Stomach (tissue), 4 donors: Measurements from ENCODE around the gene SYT7.

ENCODE experiments used
- POLR2A ChIP-seq, 4 donors: fragments of 450-650 bp; IDR thresholded peaks; one replicate each; pipeline ENCODE4 v1.6.1; 2016; ENCODE audit warnings: antibody characterized with exemption in 4 of 4, control low read depth in 2 of 4, mild to moderate bottlenecking in 1 of 4, moderate library complexity in 1 of 4
- TF ChIP-seq, protein P1 (sequence below), 7 experiments: fragments of 450-650 bp in 4 of 7; fragments of 200-600 bp in 3 of 7; sonication (generic) in 3 of 7; IDR thresholded peaks; one replicate each; pipeline ENCODE4 v1.5.1; 2016 to 2019; ENCODE audit warnings: antibody characterized with exemption in 7 of 7, control low read depth in 2 of 7, mild to moderate bottlenecking in 1 of 7

DNA sequence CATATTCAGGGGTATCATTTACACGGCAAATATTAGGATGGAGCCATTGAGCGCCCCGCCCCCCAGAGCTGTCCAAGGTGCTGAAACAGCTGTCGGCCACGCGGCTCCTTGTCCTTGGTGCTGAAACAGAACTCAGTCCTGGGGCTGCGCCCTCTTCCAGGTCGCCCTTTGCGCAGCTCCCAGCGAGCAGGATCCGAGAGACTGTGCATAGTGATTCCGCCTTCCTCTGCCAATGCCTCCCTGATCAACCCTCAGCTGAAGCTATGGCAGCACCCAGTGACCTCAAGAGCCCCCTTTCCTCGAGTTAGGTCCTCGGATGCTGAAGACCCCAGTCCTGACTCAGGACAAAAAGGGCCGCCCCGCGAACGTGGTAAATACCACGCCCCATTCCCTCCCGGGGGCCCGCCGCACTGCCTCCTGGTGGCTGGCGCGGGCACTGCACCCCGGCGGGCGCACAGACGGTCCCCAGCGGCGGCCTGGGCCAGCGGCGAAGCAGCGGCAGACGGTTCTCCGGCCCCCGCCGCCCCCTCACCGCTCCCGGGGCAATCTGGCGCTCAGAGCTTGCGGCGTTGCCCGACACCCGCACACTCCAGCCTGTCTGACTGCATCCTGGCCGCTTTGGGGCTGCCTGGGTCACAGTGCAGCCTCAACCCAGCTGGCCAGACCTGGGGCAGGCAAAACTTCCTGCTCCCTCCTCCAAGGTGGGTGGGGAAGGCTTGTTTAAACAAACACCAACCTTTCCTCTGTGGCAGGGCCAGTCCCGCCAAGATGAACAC, 13.4 kb downstream of the SYT7 start:
- TF ChIP-seq, protein P1, sequence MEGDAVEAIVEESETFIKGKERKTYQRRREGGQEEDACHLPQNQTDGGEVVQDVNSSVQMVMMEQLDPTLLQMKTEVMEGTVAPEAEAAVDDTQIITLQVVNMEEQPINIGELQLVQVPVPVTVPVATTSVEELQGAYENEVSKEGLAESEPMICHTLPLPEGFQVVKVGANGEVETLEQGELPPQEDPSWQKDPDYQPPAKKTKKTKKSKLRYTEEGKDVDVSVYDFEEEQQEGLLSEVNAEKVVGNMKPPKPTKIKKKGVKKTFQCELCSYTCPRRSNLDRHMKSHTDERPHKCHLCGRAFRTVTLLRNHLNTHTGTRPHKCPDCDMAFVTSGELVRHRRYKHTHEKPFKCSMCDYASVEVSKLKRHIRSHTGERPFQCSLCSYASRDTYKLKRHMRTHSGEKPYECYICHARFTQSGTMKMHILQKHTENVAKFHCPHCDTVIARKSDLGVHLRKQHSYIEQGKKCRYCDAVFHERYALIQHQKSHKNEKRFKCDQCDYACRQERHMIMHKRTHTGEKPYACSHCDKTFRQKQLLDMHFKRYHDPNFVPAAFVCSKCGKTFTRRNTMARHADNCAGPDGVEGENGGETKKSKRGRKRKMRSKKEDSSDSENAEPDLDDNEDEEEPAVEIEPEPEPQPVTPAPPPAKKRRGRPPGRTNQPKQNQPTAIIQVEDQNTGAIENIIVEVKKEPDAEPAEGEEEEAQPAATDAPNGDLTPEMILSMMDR (IDR thresholded peaks at IDR 0.05): peak in 4 of 7 experiments; percentile 17 to 36 (median 23)
- TF ChIP-seq POLR2A (IDR thresholded peaks at IDR 0.05): no peak
